Adipose tissue (tissue), 3 donors: ENCODE measurements around the gene TTL. TPM values are rescaled to one million over a fixed set of nuclear protein-coding genes. Genes with fewer than 3 reads are reported as not detected.
"Not testable (repeated sequence)": the region's sequence is repeated elsewhere in the genome, so short reads cannot be mapped to it uniquely, and the experiment has no call there.

Experiments
- H3K27ac ChIP-seq: one replicate; pipeline ENCODE4 v1.5.1; 2013; ENCODE audit warnings: low read depth, low read length
- WGBS, 3 donors: extraction: QIAGEN DNeasy Blood & Tissue Kit; methylation state at CpG; one replicate each; pipeline ENCODE4 v1.1.7; 2013; 5-methylcytosine and 5-hydroxymethylcytosine counted together
- polyA plus RNA-seq, 3 donors: library from polyadenylated mRNA; stranded (reverse); fragments of 200-250 nt; gene quantifications; one replicate each; pipeline ENCODE4 v1.2.3, GENCODE V29; 2013
- donor health status: healthy with polysubstance abuse.
- donor health status: Bipolar disorder and iron deficiency.
- donor health status: healthy.

Gene TTL
- polyA plus RNA-seq, 3 donors: 3.7 to 10.8 (median 9.9) TPM

DNA sequence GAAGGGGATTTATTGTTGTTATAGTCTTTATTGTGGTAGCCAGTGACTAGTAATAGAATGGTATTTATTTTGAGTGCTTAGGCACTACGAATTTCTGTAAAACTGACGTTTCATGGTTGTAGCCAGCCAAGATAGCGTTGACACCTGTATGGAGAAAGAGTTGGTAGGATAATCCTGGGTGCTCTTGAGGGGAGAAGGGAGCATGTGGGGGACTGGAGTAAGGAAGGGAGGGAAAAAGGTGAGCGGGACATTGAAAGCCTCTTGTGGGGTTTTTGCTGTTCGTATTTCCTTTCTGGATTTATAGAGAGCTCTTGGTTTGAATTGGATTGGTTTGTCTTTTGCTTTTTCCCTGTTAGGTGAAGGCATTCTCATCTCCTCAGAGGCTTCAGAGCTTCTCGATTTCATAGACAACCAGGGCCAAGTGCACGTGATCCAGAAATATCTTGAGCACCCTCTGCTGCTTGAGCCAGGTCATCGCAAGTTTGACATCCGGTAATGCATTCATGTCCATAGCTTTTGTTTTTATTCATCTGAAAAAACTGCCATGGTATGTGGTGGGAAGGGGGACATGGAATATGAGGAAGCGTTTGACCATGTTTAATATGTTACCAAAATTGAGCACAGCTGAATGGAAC, 19.0 kb downstream of the TTL start:
- WGBS, 3 donors: 44 to 51% (median 46%) methylated on average over 8 to 9 of the region's 10 CpGs
- not testable (repeated sequence) for H3K27ac ChIP-seq

DNA sequence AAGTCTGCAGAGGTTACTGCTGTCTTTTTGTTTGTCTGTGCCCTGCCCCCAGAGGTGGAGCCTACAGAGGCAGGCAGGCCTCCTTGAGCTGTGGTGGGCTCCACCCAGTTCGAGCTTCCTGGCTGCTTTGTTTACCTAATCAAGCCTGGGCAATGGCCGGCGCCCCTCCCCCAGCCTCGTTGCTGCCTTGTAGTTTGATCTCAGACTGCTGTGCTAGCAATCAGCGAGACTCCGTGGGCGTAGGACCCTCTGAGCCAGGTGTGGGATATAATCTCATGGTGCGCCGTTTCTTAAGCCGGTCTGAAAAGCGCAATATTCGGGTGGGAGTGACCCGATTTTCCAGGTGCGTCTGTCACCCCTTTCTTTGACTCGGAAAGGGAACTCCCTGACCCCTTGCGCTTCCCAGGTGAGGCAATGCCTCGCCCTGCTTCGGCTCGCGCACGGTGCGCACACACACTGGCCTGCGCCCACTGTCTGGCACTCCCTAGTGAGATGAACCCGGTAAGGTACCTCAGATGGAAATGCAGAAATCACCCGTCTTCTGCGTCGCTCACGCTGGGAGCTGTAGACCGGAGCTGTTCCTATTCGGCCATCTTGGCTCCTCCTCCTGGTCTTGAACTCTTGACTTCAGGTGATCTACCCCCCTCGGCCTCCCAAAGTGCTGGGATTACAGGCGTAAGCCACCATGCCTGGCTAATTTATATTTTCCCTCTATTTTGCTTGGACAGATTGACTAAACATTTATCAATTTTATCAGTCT, 27.5 kb downstream of the TTL start:
- WGBS, 3 donors: 87 to 93% (median 91%) methylated on average over 17 to 28 of the region's 32 CpGs

DNA sequence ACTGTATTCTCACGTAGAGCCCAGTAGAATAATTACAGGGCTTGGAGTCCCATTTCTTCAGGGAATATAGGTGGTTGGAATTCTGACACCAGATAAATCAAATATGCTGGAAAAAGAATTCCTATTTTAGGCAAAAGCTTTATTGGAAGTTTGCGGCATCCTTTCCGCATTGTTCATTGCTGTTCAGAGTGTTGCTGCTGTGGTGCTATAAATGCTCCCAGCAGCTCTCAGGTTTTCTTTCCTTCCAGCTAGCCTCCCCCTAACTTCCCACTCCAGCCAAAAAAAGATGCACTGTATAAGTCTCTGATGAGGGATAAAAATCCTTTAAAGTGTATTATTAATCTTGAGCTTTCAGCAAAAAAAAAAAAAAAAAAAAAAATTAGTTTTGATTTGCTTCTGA, 34.8 kb downstream of the TTL start:
- 96 to 99% (median 99%) methylated on average over 3 of the region's 3 CpGs for WGBS, 3 donors
- H3K27ac ChIP-seq: no peak overlapping the region

More for the DNA sequence above, 27.5 kb downstream of the TTL start:
- H3K27ac ChIP-seq: not testable (repeated sequence)

DNA sequence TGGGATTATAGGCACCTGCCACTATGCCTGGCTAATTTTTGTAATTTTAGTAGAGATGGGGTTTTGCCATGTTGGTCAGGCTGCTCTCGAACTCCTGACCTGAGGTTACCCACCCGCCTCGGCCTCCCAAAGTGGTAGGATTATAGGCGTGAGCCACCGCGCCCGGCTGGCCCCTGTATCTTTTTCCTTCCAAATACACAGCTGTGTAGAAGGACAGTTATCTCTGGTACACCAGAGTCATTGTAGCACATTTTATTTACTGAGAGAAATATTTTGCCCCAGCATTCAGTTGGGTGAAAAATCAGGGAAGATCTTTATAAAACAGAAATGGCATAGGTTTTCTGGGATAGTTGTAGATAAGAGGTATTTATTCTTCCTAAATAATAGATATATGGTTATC, 36.9 kb downstream of the TTL start:
- no peak overlapping the region for H3K27ac ChIP-seq
- WGBS, 3 donors: 82 to 97% (median 92%) methylated on average over 7 of the region's 7 CpGs

DNA sequence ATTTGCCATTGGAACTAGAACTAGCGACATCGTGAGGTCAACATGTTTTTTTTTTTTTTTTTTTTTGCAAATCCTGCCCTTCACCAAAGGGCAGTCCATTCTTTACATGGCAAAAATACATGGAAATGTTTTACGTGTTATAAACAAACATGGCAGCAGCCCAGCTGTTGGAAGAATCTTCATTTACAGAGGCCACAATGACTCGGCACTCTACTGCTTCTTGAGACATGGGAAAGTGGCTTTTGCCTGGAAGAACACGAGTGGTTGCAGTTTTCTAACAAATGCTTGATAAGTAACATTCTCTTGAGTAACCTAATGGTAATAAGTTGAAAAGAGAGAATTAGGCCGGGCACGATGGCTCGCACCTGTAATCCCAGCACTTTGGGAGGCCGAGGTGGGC, 37.5 kb downstream of the TTL start:
- WGBS, 3 donors: 84 to 93% (median 85%) methylated on average over 9 of the region's 9 CpGs
- H3K27ac ChIP-seq: no peak overlapping the region

- WGBS, 3 donors: 77 to 92% (median 85%) methylated on average over 7 of the region's 7 CpGs
- no peak overlapping the region for H3K27ac ChIP-seq
These were observed 38.4 kb downstream of the TTL start for GRCh38 chr2:112520234-112520783.

DNA sequence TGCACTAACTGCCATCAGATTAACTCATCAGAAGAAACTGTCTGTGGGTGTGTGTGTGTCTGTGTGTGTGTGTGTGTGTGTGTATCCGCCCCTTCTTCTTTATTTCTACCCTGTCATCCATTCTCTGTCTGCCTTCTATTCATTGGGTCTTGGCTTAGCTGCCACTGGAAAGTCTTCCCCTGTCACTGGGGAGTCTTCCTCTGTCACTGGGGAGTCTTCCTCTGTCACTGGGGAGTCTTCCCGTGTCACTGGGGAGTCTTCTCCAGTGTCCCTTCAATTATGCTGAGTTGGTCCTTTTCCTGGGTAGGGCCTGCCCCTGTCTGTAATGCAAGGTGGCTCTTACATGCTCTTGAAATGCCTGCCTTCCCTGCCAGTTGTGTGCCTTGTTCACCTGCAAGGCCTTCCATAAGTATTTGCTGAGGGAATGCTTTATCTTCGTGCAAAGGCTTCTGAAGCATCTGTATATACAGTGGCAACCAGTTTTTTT, 41.4 kb downstream of the TTL start:
- 92 to 93% (median 92%) methylated on average over 3 of the region's 3 CpGs for WGBS, 3 donors
- H3K27ac ChIP-seq: no peak overlapping the region

- WGBS, 3 donors: 93 to 99% (median 97%) methylated on average over 3 of the region's 3 CpGs
- not testable (repeated sequence) for H3K27ac ChIP-seq
These were observed 42.3 kb downstream of the TTL start for GRCh38 chr2:112524276-112524675.

DNA sequence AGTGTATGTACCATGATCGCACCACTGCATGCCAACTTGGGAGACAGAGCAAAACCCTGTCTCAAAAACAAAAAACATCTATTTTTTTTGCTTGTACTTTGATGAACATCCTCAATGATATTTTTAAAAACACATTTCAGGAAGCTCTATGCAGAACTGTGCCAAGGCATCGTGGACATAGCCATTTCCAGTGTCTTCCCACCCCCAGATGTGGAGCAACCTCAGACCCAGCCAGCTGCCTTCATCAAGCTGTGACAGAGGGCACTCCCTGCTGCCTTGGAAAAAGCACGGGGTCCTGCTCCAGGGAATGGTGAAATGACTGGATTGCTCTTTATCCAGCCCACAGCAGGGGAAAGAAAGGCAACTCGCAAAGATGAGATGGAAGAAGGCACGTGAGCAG, 46.6 kb downstream of the TTL start:
- no peak overlapping the region for H3K27ac ChIP-seq
- WGBS, 3 donors: 91 to 96% (median 92%) methylated on average over 5 of the region's 5 CpGs

DNA sequence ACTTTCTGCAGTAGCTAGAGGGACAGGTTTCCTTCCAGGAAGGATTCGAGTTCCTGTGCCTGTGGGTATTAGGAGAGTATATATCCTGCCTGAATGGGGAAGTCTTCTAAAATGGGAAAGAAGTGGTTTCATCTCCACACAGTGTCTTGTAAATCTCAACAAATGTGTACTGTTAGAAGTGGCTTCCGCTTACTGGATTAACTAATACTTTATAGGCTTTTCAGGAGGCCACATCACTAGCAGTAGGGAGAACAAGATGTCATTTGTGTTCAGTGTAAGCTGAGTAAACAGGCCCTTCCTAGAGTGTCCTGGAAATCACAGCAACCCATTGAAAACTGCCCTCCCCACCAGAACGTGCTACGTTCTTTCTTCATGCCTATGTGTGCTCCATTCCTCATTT, 47.8 kb downstream of the TTL start:
- 61 to 72% (median 68%) methylated on average over 4 of the region's 4 CpGs for WGBS, 3 donors
- H3K27ac ChIP-seq: no peak overlapping the region

DNA sequence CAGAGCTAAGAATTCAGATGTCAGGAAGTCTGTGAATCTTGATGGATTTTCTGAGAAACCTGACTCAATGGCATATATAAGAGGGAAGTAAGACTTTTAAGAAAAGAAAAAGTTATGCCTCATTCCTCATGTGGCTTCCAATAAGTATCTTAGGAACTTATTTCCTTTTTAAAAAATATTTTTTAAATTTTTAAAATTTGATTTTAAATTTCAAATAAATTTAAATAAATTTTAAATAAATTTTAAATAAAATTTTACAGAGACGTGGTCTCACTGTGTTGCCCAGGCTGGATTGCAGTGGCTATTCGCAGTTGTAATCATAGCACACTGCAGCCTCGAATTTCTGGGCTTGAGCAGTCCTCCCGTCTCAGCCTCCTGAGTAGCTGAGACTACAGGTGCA, 48.8 kb downstream of the TTL start:
- H3K27ac ChIP-seq: no peak overlapping the region
- 96 to 97% (median 96%) methylated on average over 4 of the region's 4 CpGs for WGBS, 3 donors

GRCh38 chr2:112534826-112535225, 52.9 kb downstream of the TTL start:
- WGBS, 3 donors: 64 to 80% (median 77%) methylated on average over 1 of the region's 1 CpG
- no peak overlapping the region for H3K27ac ChIP-seq

DNA sequence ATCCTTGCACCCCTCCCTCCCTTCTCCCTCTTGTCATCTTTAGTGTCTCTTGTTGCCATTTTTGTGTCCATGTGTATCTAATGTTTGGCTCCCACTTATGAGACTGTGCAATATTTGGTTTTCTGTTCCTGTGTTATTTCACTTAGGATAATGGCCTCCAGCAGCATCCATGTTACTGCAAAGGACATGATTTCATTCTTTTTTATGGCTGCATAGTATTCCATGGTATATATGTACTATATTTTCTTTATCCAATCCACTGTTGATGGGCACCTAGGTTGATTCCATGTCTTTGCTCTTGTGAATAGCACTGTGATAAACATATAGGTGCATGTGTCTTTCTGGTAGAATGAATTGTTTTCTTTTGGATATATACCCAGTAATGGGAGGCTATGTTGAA, 54.7 kb downstream of the TTL start:
- H3K27ac ChIP-seq: not testable (repeated sequence)

- WGBS, 3 donors: 48 to 78% (median 71%) methylated on average over 2 of the region's 2 CpGs
- H3K27ac ChIP-seq: no peak overlapping the region
These were observed 57.4 kb downstream of the TTL start for GRCh38 chr2:112539306-112539705.

DNA sequence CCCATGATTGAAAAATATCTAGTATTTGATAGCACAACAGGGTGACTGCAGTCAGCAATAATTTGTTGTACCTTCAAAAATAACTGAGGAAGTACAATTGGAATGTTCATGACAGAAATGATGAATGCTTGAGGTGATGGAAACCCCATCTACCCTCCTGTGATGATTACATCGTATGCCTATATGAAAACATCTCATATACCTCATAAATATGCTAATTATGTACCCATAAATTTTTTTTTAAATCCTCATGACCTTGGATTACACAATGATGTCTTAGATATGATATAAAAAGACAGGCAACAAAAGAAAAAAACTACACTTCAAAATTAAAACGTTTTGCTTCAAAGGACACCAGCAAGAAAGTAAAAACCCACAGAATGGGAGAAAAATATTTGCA, 59.0 kb downstream of the TTL start:
- WGBS, 3 donors: 24 to 39% (median 38%) methylated on average over 2 of the region's 2 CpGs
- H3K27ac ChIP-seq: no peak overlapping the region

GRCh38 chr2:112541315-112542122, 59.6 kb downstream of the TTL start:
- H3K27ac ChIP-seq: peak overlapping the region; percentile 87
- WGBS, 3 donors: 10 to 17% (median 15%) methylated on average over 34 of the region's 34 CpGs

GRCh38 chr2:112542123-112542983, 60.4 kb downstream of the TTL start, which contains the start of gene POLR1B:
Gene POLR1B, plus strand, starts transcription at chr2:112542465. Its CDS starts 30 bp downstream, at chr2:112542495.
- WGBS, 3 donors: 0% methylated on average over 67 of the region's 67 CpGs

More at GRCh38 chr2:112542123-112542983, 60.4 kb downstream of the TTL start, which contains the start of gene POLR1B:
- peak within 1 kb of the TSS; percentile 87 for H3K27ac ChIP-seq
